HEK293 (cell line): ENCODE data around the gene XIRP2.
"Not testable (repeated sequence)": the region's sequence is repeated elsewhere in the genome, so short reads cannot be mapped to it uniquely, and the experiment has no call there.

ENCODE experiments used
- CTCF ChIA-PET: fragments of 350-600 bp; formaldehyde crosslinking; extraction: SDS; loops from one replicate; lab custom pipeline; 2021; ENCODE audit warnings: antibody characterized with exemption; lab: Yijun Ruan, JAX
- POLR2A ChIA-PET: fragments of 300-600 bp; formaldehyde crosslinking; extraction: SDS; loops from one replicate; lab custom pipeline; 2020; ENCODE audit warnings: antibody characterized with exemption, inconsistent platforms; lab: Yijun Ruan, JAX
- H3K27ac ChIP-seq: fragments of 200-500 bp; sonication (Bioruptor generic); 2 replicates; pipeline ENCODE4 v1.5.1; 2014; ENCODE audit warnings: low read depth, low read length, control low read depth, inconsistent platforms; ENCODE audit errors: extremely low read depth
- H3K36me3 ChIP-seq, 2 experiments: fragments of 200-500 bp in 1 of 2; sonication (Bioruptor generic) in 1 of 2; 1 replicate in 1 of 2; 2 replicates in 1 of 2; pipeline ENCODE4 v1.5.1; 2014 to 2017; ENCODE audit warnings: inconsistent platforms in 2 of 2, low read length in 2 of 2; ENCODE audit not compliant: control insufficient read depth in 2 of 2, insufficient read depth in 1 of 2
- H3K4me1 ChIP-seq: fragments of 200-500 bp; sonication (Bioruptor generic); 2 replicates; pipeline ENCODE4 v1.5.1; 2014; ENCODE audit warnings: mild to moderate bottlenecking, low read length, inconsistent platforms; ENCODE audit not compliant: control insufficient read depth, insufficient read depth
- H3K4me3 ChIP-seq: 2 replicates; pipeline ENCODE4 v1.5.1; 2011; ENCODE audit warnings: low read depth, mild to moderate bottlenecking, control low read depth, low read length, moderate library complexity
- H3K9me3 ChIP-seq: fragments of 200-500 bp; sonication (Bioruptor generic); 2 replicates; pipeline ENCODE4 v1.5.1; 2014; ENCODE audit warnings: low read depth, low read length, inconsistent platforms; ENCODE audit not compliant: control insufficient read depth, insufficient read depth
- AEBP2 ChIP-seq: fragments of 450-650 bp; formaldehyde crosslinking; IDR thresholded peaks from 2 replicates; pipeline ENCODE4 v1.5.1; 2016; ENCODE audit warnings: missing biosample characterization, missing genetic modification characterization, borderline replicate concordance
- HIC1 ChIP-seq: fragments of 450-650 bp; formaldehyde crosslinking; IDR thresholded peaks from 2 replicates; pipeline ENCODE4 v1.5.1; 2016; ENCODE audit warnings: missing biosample characterization, missing genetic modification characterization
- PRDM6 ChIP-seq: fragments of 450-650 bp; formaldehyde crosslinking; IDR thresholded peaks from 2 replicates; pipeline ENCODE4 v1.5.1; 2017; ENCODE audit warnings: missing biosample characterization, missing genetic modification characterization
- SETDB1 ChIP-seq: IDR thresholded peaks from one replicate; pipeline ENCODE4 v1.6.1; 2017; ENCODE audit warnings: mild to moderate bottlenecking, low read length, moderate library complexity, mixed read lengths; ENCODE audit not compliant: insufficient read length
- SP3 ChIP-seq: fragments of 450-650 bp; formaldehyde crosslinking; IDR thresholded peaks from 2 replicates; pipeline ENCODE4 v1.5.1; 2016; ENCODE audit warnings: missing biosample characterization, missing genetic modification characterization
- SP7 ChIP-seq: fragments of 450-650 bp; formaldehyde crosslinking; IDR thresholded peaks from 2 replicates; pipeline ENCODE4 v1.5.1; 2016; ENCODE audit warnings: missing biosample characterization, missing genetic modification characterization
- TCF7L2 ChIP-seq: IDR thresholded peaks from 2 replicates; pipeline ENCODE4 v1.6.1; 2011; ENCODE audit warnings: low read depth, mild to moderate bottlenecking, inconsistent platforms, low read length, moderate library complexity, borderline replicate concordance
- TRIM28 ChIP-seq: IDR thresholded peaks from 2 replicates; pipeline ENCODE4 v1.6.1; 2011; ENCODE audit warnings: low read length, control low read depth, borderline replicate concordance
- YY1 ChIP-seq: fragments of 450-650 bp; formaldehyde crosslinking; IDR thresholded peaks from 2 replicates; pipeline ENCODE4 v1.5.1; 2018; ENCODE audit warnings: missing biosample characterization, missing genetic modification characterization
- ZBTB49 ChIP-seq: fragments of 450-650 bp; formaldehyde crosslinking; IDR thresholded peaks from 2 replicates; pipeline ENCODE4 v1.5.1; 2016; ENCODE audit warnings: missing biosample characterization, missing genetic modification characterization, low read depth
- ZNF114 ChIP-seq: fragments of 450-650 bp; formaldehyde crosslinking; IDR thresholded peaks from 2 replicates; pipeline ENCODE4 v1.5.0; 2017; ENCODE audit warnings: missing biosample characterization, missing genetic modification characterization
- ZNF140 ChIP-seq: fragments of 450-650 bp; formaldehyde crosslinking; IDR thresholded peaks from 2 replicates; pipeline ENCODE4 v1.5.1; 2016; ENCODE audit warnings: missing biosample characterization, missing genetic modification characterization
- ZNF155 ChIP-seq: fragments of 450-650 bp; formaldehyde crosslinking; IDR thresholded peaks from 2 replicates; pipeline ENCODE4 v1.5.1; 2016; ENCODE audit warnings: missing biosample characterization, missing genetic modification characterization
- ZNF16 ChIP-seq: fragments of 450-650 bp; formaldehyde crosslinking; IDR thresholded peaks from 2 replicates; pipeline ENCODE4 v1.5.1; 2016; ENCODE audit warnings: low read depth, missing biosample characterization, missing genetic modification characterization
- ZNF221 ChIP-seq: fragments of 450-650 bp; formaldehyde crosslinking; IDR thresholded peaks from 2 replicates; pipeline ENCODE4 v1.5.1; 2017; ENCODE audit warnings: missing biosample characterization, missing genetic modification characterization, borderline replicate concordance
- ZNF24 ChIP-seq: fragments of 450-650 bp; formaldehyde crosslinking; IDR thresholded peaks from 2 replicates; pipeline ENCODE4 v1.5.1; 2016; ENCODE audit warnings: missing biosample characterization, missing genetic modification characterization
- ZNF292 ChIP-seq: fragments of 450-650 bp; formaldehyde crosslinking; IDR thresholded peaks from 2 replicates; pipeline ENCODE4 v1.5.1; 2016; ENCODE audit warnings: low read depth, missing biosample characterization, missing genetic modification characterization, borderline replicate concordance
- ZNF37A ChIP-seq: fragments of 450-650 bp; IDR thresholded peaks from 2 replicates; pipeline ENCODE4 v1.5.1; 2018; ENCODE audit warnings: missing biosample characterization, missing genetic modification characterization
- ZNF391 ChIP-seq: fragments of 450-650 bp; formaldehyde crosslinking; IDR thresholded peaks from 2 replicates; pipeline ENCODE4 v1.5.1; 2016; ENCODE audit warnings: low read depth, missing biosample characterization, missing genetic modification characterization, borderline replicate concordance
- ZNF398 ChIP-seq: fragments of 450-650 bp; formaldehyde crosslinking; IDR thresholded peaks from 2 replicates; pipeline ENCODE4 v1.5.1; 2017; ENCODE audit warnings: missing biosample characterization, missing genetic modification characterization
- ZNF548 ChIP-seq: fragments of 450-650 bp; formaldehyde crosslinking; IDR thresholded peaks from 2 replicates; pipeline ENCODE4 v1.5.1; 2016; ENCODE audit warnings: missing biosample characterization, missing genetic modification characterization
- ZNF561 ChIP-seq: fragments of 450-650 bp; IDR thresholded peaks from 2 replicates; pipeline ENCODE4 v1.5.1; 2018; ENCODE audit warnings: missing biosample characterization, missing genetic modification characterization, borderline replicate concordance
- ZNF585B ChIP-seq: fragments of 450-650 bp; formaldehyde crosslinking; IDR thresholded peaks from 2 replicates; pipeline ENCODE4 v1.5.1; 2016; ENCODE audit warnings: missing biosample characterization, missing genetic modification characterization
- ZNF660 ChIP-seq: fragments of 450-650 bp; IDR thresholded peaks from 2 replicates; pipeline ENCODE4 v1.5.1; 2018; ENCODE audit warnings: missing biosample characterization, mild to moderate bottlenecking, missing genetic modification characterization

Gene XIRP2

GRCh38 chr2:167268245-167268644 is 380.0 kb downstream of the XIRP2 start:
- CTCF ChIA-PET, result interaction anchor here (0.7 kb wide), 1 partner anchor 194 kb away, joined by 3 read pairs; no protein-coding TSS in a partner anchor
- H3K4me3 ChIP-seq, H3K27ac ChIP-seq, POLR2A ChIA-PET, H3K4me1 ChIP-seq, H3K9me3 ChIP-seq, H3K36me3 ChIP-seq: not testable (repeated sequence)
- TF ChIP-seq SETDB1, result peak; percentile 58
- peak; percentile 53; the same call in 1 of the 2 replicates for TF ChIP-seq TRIM28
- TF ChIP-seq ZNF585B (tag by site-specific recombination), result peak; percentile 80

- TF ChIP-seq TCF7L2 (no peak), SP3 (tag by site-specific recombination) (no peak), ZNF140 (no peak), HIC1 (tag by site-specific recombination) (no peak), ZNF37A (tag by site-specific recombination) (no peak), ZNF660 (tag by site-specific recombination) (no peak), ZBTB49 (tag by site-specific recombination) (no peak)
- Histone ChIP-seq H3K4me1 (no peaks in the 10 kb centered on the region), H3K36me3 (no peaks in the 10 kb centered on the region), H3K4me3 (no peak overlapping the region), H3K9me3 (no peaks in the 10 kb centered on the region), H3K27ac (no peak overlapping the region)
- ChIA-PET CTCF (interaction anchor here (0.6 to 0.7 kb wide), 2 partner anchors 20 to 112 kb away, joined by 3 read pairs; no protein-coding TSS in a partner anchor), POLR2A (no interaction called here)
Measured at GRCh38 chr2:167271932-167272331, 383.7 kb downstream of the XIRP2 start.

GRCh38 chr2:167275046-167275445 is 386.8 kb downstream of the XIRP2 start:
- Histone ChIP-seq H3K9me3 (no peaks in the 10 kb centered on the region), H3K4me3 (no peak overlapping the region), H3K36me3 (no peaks in the 10 kb centered on the region), H3K4me1 (no peaks in the 10 kb centered on the region), H3K27ac (no peak overlapping the region)
- POLR2A ChIA-PET, result no interaction called here
- CTCF ChIA-PET, result no interaction called here
- no peak for TF ChIP-seq AEBP2 (tag by site-specific recombination)
- TF ChIP-seq ZNF16 (tag by site-specific recombination), result no peak
- no peak for TF ChIP-seq ZNF114
- no peak for TF ChIP-seq PRDM6 (tag by site-specific recombination)
- no peak for TF ChIP-seq ZNF155 (tag by site-specific recombination)
- TF ChIP-seq ZNF221 (tag by site-specific recombination), result no peak
- TF ChIP-seq ZNF391, result no peak
- TF ChIP-seq SP7 (tag by site-specific recombination), result no peak
- TF ChIP-seq YY1, result no peak
- TF ChIP-seq ZNF548 (tag by site-specific recombination), result no peak
- no peak for TF ChIP-seq ZNF585B (tag by site-specific recombination)
- TF ChIP-seq ZNF561, result no peak
- TF ChIP-seq ZNF24 (tag by site-specific recombination), result no peak
- no peak for TF ChIP-seq ZNF398
- TF ChIP-seq ZNF292 (tag by site-specific recombination), result no peak
